ENCODE data around the gene PSORS1C1.

PSORS1C1 gene

DNA sequence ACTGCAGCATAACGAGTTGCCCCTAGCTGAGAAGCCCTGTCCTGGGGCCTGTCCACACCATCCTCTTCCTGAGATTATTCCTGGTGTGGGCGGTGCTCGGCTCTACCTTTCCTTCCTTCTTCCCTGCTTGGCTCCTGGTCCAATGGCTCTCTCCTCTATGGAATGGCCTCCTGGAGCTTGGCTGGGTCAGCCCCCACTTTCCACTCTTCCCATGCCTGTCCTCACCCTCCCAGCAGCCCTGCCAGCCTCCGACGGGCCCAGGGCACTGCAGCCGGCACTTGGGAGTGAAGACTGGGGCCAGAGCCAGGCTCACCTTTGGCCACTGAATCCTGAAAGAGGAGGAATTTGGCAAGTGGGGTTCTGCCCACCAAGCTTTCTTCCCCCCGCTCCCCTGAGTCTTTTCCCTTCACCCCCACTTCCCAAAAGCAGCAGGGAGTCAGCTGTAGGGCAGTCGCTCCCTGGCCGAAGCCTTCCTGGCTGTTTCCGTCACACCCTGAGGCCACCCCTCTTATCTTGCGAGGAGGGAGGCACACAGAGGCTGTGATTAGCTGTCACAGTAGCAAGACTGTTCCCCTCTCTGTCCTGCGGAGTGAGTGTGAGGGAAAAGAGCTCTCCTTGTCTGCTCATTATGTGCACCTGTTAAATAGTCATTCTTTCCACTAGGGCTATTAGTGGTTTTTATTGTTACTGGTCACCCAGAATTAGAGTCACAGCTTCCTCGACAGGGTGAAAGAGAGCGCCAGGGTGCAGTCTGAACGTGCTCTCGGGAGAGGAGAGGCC, 12.0 kb downstream of the PSORS1C1 start:
- no peak for DNase-seq (ENCODE audit: low read depth)

DNA sequence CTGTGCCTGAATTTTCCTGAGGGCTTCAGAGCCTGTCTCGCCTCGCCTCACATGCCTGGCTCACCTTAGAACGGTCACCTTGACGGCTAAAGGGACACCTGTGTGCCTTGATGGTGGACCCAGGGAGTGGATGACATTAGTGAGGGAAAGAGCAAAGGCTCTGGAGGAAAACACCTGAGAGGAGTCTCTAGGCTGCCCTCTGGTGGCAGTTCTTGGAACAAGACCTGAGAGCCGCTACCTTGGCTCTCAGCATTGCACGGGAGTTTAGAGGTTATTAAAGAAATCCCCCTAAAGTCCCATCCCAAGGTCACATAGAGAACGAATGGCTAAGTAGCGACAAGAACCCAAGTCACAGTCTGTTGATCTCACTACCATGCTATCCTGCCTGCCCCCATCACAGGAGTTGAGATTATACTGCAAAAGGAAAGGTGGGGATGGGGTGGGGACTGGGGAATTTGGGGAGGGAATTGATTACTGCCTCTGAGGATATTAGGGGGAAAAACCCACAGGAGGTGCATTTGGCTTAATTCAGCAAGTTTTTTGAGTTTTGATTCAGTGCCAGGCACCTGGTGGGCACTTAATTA, 13.6 kb downstream of the PSORS1C1 start:
- peak; percentile 58 for DNase-seq (ENCODE audit: low read depth)

DNA sequence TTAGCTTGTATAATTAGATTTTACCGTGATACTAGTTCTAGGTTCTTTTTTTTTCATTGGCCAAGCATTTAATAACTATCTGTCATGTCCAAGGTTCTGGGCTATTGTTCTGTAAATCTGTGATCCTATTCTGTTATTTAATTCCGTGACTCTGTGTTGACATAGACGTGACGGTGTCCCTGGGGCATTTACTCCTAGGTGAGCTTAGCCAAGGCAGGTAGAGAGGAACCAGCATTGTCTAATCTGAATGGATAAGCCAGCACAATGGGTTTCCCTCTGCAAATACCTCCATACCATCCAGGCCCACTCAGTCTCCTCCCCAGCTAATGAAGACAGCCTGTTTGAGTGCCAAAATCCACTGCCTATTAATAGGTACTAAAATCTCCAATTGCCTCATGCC, 14.5 kb downstream of the PSORS1C1 start:
- no peak for DNase-seq (ENCODE audit: low read depth)

DNA sequence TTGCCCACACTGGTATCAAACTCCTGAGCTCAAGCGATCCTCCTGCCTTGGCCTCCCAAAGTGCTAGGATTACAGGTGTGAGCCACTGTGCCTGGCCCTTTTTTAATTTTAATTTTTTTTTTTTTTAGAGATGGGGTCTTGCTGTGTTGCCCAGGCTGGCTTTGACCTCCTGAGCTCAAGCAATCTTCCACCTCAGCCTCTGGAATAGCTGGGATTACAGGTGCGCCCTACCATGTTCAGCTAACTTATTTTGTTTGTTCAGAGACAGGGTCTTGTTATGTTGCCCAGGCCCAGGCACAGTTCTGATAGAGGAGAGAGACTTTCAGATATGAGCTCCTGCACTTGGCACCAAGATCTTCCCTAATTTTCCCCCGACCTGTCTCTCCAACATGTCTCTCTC, 16.2 kb downstream of the PSORS1C1 start:
- DNase-seq (ENCODE audit: low read depth) = no peak

DNA sequence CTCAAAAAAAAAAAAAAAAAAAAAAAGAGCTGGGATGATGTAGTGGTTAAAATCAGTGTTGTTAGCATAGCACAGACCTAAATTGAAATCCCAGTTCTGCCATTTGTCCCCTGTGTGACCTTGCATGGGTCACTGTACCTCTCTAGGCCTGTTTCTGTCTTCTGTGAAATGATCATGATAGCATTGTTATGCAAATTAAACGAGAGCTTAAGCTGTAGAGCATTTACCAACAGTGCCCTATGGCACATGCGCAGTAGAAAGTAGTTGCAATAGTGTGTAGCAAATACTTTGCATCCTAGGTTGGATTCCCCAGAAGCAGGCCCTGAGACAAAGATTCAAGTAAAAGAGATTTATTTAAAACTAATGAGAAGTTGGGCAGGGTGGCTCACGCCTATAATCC, 17.0 kb downstream of the PSORS1C1 start:
- DNase-seq (ENCODE audit: low read depth) = no peak

DNA sequence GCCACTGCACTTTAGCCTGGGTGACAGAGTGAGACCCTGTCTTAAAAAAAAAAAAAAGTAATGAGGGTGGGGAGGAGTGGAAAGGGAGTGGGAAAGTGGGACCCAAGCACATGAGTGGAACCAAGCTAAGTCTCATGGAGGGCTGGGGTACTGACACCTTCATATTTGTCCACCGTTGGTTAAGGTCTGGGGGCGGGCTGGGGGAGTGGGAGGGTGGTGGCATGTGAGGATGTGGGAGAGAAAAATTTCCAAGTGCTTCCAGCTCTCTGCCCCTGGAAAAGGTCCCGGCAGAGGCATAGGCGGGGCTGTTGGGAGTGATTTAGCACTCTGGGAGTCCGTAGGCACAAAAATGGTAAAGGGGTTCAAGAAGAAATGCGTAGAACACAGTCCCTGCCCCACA, 18.2 kb downstream of the PSORS1C1 start:
- no peak for DNase-seq (ENCODE audit: low read depth)

DNA sequence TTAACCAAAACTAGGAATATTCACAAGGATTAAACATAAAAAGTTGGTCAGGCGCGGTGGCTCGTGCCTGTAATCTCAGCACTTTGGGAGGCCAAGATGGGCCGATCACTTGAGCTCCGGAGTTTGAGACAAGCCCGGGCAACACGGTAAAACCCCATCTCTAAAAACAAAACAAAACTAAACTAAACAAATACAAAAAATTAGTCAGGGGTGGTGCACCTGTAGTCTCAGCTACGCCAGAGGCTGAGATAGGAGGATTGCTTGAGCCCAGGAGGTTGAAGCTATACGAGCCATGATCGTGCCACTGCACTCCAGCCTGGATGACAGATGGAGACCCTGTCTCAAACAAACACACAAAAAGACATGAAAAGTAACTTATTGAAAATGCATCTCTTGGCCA, 21.1 kb downstream of the PSORS1C1 start:
- DNase-seq (ENCODE audit: low read depth) = no peak

DNA sequence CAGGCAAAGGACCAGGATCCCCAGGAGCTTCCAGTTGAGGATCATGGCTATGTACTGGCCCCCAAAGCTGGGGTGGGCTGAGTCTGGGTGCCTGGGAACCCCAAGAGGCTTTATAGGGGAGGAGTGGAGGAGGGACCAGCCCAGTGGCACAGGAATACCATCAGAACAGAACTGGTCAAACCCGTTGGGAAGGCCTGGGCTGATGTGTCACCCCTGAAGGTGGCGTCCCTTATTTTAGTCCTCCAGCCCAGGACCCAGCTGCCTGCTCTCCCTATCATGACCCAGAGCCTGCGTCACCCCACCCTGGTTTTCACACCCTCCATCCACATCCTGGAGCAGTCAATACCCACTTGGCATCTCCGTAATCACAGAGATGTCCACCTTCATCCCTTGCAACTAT, 24.4 kb downstream of the PSORS1C1 start, which contains the start of gene PSORS1C2:
Gene PSORS1C2 (minus strand): TSS at position 85 of the 400 bp plus-strand sequence. CDS start 40 bp downstream, at position 45.
- no peak for DNase-seq (ENCODE audit: low read depth)

DNA sequence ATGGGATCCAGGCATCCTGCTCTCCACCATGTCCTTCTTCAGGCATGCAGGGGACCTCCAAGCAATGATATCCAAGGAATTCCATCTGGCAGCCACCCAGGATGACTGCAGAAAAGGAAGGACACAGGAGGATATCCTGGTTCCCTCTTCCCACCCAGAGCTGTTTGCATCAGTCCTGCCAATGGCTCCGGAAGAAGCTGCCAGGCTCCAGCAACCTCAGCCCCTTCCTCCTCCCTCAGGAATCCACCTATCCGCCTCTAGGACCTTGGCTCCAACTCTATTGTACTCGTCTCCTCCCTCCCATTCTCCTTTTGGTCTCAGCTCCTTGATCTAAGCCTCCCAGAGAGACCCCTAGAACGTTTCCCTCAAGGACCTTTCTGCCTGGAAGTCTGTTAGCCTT, 25.0 kb downstream of the PSORS1C1 start:
- no peak for DNase-seq (ENCODE audit: low read depth)

DNA sequence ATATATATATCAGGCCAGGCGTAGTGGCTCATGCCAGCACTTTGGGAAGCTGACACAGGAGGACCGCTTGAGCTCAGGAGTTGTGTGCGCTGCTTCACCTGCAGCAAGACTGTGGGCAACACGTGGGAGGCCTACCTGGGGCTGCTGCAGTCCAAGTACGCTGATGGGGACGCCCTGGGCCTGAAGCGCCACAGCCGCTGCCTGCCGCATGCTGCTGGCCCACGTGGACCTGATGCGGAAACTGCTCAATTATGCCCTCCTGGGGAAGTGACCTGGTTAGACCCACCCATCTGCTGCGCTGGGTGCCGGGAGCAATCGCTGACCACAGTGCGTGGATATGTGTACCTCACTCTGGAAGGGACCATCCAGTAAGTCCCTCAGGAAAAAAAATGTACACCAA, 26.0 kb downstream of the PSORS1C1 start:
- DNase-seq (ENCODE audit: low read depth) = no peak

DNA sequence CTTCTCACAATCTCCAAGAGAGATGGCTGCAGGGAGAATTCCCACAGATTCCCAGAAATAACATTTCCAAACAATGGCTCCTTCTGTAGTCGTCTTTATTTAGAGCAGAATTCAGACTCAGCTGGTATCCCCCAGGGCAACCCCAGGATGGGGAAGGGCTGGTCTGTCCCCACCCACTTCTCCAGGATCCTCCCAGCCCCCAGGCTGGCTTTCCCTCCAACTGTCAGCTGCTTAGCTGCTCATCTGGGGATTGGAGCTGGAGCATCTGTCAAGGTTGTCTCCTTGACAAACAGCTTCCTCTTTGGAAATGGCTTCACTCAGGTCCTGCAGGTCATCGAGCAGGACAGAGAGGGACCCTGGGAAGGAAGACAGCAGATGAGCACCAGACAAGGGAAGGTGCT, 27.8 kb downstream of the PSORS1C1 start:
- DNase-seq (ENCODE audit: low read depth) = no peak

DNA sequence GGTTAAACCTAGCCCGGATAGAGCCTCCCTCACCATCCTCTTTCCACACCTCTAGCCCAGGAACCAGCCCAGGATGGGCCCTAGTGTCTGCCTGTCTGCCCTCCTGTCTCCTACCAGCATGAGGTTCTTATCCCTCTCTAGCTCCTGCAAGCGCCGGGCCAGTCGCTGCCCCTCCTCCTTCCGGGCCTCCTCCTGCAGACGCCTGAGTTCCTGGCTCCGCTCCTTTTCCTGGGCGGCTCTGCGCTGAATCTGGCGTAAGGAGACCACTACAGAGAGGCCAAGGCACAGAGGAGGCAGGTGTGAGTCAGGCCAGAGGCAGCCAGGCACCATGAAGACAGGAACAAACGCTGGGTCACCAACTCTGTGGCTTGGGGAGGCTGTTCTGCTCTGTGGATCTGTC, 28.5 kb downstream of the PSORS1C1 start:
- DNase-seq (ENCODE audit: low read depth) = no peak

DNA sequence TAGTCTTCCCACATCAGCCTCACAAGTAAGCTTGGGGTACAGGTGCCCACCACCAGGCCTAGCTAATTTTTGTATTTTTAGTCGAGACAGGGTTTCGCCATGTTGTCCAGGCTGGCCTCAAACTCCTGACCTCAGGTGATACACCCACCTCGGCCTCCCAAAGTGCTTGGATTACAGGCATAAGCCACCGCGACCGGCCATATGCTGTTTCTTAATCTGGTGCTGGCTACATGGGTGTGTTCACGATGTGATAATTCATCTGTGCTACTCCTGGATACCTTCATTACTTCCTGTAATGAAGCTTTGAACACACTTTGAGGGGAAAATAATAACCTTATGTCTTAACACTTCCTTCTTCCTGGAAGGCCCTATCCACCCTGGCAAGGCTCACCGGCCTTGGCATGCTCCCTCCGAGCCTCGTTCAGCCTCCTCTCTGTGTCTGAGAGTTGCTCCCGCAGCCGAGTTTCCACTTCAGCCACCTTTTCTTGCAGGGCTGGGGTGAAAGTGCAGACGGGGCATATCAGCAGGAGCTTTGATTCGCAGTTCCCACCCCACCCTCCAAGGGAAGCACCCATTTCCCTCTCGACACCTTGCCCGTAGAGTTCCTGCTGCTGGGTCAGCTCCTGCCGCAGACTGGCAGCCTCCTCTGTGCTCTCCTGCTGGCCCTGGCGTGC, 29.8 kb downstream of the PSORS1C1 start:
- no peak for DNase-seq (ENCODE audit: low read depth)

DNA sequence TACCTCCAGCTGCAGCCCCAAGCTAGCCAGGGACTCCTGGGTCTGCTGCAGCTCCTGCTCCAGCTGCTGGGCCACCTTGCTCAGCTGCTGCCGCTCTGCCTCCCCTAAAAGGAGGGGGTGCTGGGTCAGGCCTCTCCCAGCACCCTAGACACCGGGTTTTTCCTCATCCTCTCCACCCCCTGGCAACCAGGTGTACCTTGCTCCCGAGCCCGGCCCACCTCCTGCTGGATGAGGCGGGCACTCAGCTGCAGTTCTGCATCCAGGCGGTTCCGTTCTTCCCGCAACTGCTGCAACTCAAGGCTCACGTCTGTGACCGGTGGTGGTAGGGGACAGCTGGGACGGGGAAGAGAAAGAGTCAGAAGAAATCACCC, 30.4 kb downstream of the PSORS1C1 start:
- no peak for DNase-seq (ENCODE audit: low read depth)

DNA sequence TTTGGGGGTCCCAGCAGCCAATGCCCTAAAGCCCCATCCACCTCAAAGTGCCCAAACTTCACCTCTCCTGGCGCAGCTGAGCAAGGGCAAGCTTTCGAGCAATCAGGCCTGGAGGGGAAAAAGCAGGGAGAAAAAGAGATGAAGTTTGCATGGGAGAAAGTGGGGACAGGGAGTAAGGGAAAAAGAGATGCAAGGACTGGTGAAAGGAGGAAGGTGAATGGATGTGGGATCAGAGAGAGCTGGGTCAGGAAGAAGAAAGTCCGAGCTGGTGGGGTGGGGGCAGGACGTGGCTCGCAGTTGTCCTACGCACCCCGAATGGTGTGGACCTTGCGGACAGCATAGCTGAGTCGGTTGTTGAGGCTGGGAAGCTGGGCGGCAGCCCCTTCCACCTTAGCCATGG, 30.8 kb downstream of the PSORS1C1 start:
- DNase-seq (ENCODE audit: low read depth) = no peak

DNA sequence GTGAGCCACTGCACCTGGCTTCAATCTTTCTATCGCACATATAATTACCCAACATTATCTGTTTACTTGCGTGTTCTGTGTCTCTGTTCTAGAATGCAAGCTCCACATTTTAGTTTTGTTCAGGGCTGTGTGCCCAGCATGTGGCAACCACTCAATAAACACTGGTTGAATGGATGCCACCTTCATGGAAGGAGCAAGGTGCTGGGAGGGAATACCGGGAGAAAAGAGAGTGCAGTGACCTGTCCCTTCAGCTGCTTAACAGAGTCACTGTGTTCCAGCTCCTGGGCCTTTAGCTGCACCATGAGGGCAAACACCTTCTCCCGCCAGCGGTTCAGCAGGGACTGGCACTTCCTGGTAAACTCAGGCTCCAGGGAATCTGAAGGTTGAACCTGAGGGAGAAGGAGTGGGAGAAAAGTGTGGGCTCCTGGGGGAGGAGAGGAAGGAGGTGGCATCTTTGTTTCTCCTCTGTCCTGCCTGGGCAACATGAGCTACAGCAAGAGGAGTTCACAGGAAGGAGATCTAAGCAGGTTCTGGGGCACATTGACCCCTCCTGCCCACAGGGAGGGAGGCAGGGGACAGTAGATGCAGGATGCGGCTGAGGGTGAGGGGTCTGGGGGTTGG, 35.3 kb downstream of the PSORS1C1 start:
- DNase-seq (ENCODE audit: low read depth) = no peak

DNA sequence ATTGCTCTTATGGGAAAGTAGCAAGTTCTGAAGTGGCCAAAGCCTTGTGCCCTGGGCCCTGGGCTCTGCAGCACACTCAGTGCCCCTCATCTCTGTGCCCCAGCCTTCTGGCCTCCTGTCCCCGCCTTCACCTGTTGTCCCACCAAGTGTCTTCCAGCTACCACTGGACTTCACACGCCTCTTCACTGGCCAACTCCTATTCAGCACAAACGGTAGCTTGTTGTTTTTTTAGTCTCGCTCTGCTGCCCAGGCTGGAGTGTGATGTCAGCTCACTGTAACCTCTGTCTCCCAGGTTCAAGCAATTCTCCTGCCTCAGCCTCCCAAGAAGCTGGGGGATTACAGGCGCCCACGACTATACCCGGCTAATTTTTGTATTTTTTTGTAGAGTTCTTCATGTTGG, 38.2 kb downstream of the PSORS1C1 start:
- DNase-seq (ENCODE audit: low read depth) = no peak

DNA sequence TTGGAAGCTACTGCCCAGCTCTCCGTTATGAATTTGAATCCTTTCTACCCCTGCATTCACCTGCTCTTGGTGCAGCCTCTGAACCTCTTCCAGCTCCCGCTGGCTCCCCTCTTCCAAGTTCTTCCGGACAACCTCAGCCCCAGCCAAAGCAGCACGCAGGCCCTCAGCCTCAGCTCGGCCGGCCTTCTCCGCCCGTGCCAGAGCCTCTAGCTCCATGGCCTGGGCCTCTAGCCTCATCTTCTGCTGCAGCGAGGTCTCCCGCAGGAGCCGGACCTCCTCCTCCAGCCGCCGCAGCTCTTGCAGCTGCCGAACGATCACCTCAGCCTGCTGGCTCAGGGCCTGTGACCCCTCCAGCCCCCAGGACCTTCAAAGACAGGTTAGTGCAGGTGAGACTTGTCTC, 39.8 kb downstream of the PSORS1C1 start:
- no peak for DNase-seq (ENCODE audit: low read depth)

DNA sequence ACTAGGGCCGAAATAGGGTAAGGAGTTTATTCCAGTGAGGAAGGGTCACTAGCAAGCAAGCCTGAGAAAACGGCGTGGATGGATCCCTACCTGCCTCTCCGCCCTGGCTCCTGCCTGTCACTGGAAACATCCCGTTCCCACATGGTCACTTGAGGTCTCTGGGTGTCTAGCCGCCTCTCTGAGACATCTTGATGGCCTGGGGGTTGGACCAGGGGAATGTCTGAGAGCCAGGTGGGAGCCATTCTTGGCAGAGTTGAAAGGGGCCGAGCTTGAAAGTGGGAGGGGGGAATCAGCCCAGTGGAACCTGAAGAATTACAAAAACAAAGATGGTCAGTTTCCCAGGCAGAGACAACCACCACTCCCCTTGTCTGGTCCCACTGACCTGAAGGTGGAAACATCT, 42.0 kb downstream of the PSORS1C1 start:
- no peak for DNase-seq (ENCODE audit: low read depth)

DNA sequence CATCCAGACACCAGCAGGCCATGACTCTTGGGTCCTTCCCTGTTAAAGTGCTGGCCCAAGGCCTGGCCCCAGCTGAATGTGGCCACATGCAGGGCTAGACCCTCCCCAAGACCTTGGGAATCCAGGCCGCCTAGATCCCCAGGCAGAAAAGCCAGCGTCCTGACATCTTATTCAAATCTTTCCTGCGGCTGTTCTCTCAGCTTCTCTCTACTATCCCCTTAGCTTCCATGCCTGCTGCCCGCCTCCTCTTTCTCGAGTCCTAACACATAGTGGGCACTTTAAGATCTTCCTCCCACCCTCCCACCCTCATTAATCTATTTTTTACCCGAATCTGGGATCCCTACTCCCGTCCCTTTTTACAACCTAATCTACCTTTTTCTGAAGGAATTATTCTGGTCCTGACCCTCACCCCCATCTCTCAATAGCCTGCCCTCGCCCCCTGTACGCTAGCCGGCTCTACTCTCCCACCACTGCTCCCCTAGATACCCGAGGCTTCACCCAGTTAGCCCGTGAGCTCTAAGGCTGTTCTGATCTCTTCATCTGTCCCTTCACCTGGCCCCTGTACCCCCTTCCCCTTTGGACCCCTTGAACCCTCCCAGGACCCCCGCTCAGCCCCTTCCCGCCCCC, 43.0 kb downstream of the PSORS1C1 start, which contains the start of gene CCHCR1:
Gene CCHCR1 (minus strand): TSS at position 290 of the 627 bp plus-strand sequence. CDS start 202 bp downstream, at position 88.
- no peak for DNase-seq (ENCODE audit: low read depth)

DNA sequence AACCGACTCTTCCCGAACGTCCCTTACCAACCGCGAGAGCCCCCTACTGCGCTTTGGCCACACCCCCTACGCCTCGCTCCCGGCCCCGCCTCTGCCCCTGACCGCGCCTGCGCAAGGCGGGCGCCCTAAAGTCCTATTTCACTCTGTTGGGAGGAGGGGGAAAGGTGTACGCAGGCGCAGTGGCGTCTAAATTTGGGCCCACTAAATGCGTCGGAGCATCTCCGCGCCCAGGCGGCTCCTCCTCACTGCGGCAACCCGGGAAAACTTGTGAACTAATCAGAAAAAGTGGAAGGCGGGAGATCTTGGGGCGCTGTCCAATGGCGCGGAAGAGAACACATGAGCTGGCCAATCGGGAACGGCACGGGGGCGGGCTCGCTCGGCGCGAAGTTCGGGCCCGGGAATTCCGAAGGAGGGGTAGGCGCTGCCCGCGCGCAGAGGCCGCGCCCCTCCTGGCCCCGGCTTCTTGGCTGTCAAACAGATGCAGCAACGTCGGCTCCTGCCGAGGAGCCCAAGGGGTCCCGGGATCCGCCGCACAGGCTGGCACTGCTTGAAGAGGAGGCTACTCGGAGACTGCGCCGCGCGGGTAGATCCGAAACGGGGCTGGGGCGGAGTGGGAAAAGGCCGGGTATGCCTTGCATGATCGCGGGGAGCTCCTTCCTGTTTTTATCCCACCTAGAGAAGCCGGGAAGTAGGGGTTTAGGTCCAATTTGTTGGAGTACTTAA, 43.7 kb downstream of the PSORS1C1 start, which contains the start of gene TCF19:
Gene TCF19 (plus strand): TSS at position 450 of the 723 bp plus-strand sequence. CDS start 881 bp downstream, outside the sequence.
- peak; percentile 99 for DNase-seq (ENCODE audit: low read depth)

Measured in activated T-helper 9 cell treated with anti-CD3 and anti-CD28 coated beads, Interleukin-2, amount 50 U/mL, for 16 hours (primary cell).